Ovary (tissue), 9 donors: Measurements from ENCODE around the gene PAFAH1B1. TPM values are rescaled to one million over a fixed set of nuclear protein-coding genes. Genes with fewer than 3 reads are reported as not detected.

Source experiments
- DNase-seq, 5 donors: peaks; one replicate each; pipeline ENCODE4 v3.0.0-alpha.2; 2019 to 2020
- H3K27ac ChIP-seq, 2 donors: fragments of 200-600 bp; one replicate each; pipeline versions ENCODE4 v1.5.1 to v1.8.0; 2019 to 2022
- H3K27me3 ChIP-seq: fragments of 200-600 bp; one replicate; pipeline ENCODE4 v1.8.0; 2022
- H3K36me3 ChIP-seq: fragments of 200-600 bp; sonication (generic); one replicate; pipeline ENCODE4 v1.5.1; 2019
- H3K4me1 ChIP-seq: one replicate; pipeline ENCODE4 v1.8.1; 2013; ENCODE audit warnings: mild to moderate bottlenecking, moderate library complexity; ENCODE audit not compliant: insufficient read depth
- H3K4me3 ChIP-seq: fragments of 200-600 bp; sonication (generic); one replicate; pipeline ENCODE4 v1.5.1; 2017
- H3K9me3 ChIP-seq, 2 donors: fragments of 200-600 bp in 1 of 2; sonication (generic) in 1 of 2; one replicate each; pipeline versions ENCODE4 v1.5.1 to v1.8.1; 2013 to 2019; ENCODE audit warnings: mild to moderate bottlenecking in 1 of 2, moderate library complexity in 1 of 2
- CTCF ChIP-seq, 3 donors: fragments of 450-650 bp in 2 of 3; fragments of 200-600 bp in 1 of 3; IDR thresholded peaks; one replicate each; pipeline versions ENCODE4 v1.5.1 to v1.8.0; 2016 to 2022; ENCODE audit warnings: antibody characterized with exemption in 3 of 3, mild to moderate bottlenecking in 1 of 3
- EP300 ChIP-seq: sonication (generic); formaldehyde crosslinking; IDR thresholded peaks from one replicate; pipeline ENCODE4 v1.6.1; 2017; ENCODE audit warnings: antibody characterized with exemption
- POLR2A ChIP-seq: fragments of 450-650 bp; IDR thresholded peaks from one replicate; pipeline ENCODE4 v1.6.1; 2017; ENCODE audit warnings: antibody characterized with exemption, mild to moderate bottlenecking, moderate library complexity
- WGBS, 3 donors: extraction: QIAGEN DNeasy Blood & Tissue Kit in 1 of 3; methylation state at CpG; one replicate each; pipeline versions ENCODE4 v1.1.5 to v1.1.7; 2013 to 2017; 5-methylcytosine and 5-hydroxymethylcytosine counted together
- intact Hi-C, 4 donors: fragments of 100-400 bp; cut with DNase I; formaldehyde crosslinking; loops; one replicate each; pipeline versions ENCODE4 v1.11.0 to v1.15.1; 2022 to 2023
- polyA plus RNA-seq, 2 donors: library from polyadenylated mRNA; stranded (reverse); fragments of 200-250 nt in 1 of 2; fragments of 350-450 nt in 1 of 2; fragmentation: Illumina TruSeq in 1 of 2; extraction: RNeasy Lipid Tissue Mini Kit (QIAGEN cat#74804) in 1 of 2; gene quantifications; one replicate each; pipeline ENCODE4 v1.2.3, GENCODE V29; 2013 to 2014
- total RNA-seq, 7 donors: library from RNA; depleted of rRNA in 2 of 7; stranded (reverse); fragments of >200 nt in 2 of 7; fragmentation: NEBNext Ultra II Directional in 3 of 7; extraction: Animal tissue kit (Norgen Biotek cat#: 25700) in 3 of 7; gene quantifications; one replicate each; pipeline versions ENCODE4 v1.1.0 to v1.2.4, GENCODE V29; 2016 to 2023
- donor health status: DM: no; HTN: no; CAD: no; lungs with moderate emphysema.
- donor health status: DM: no; HTN: no; CAD: no.
- donor health status: Bipolar disorder and iron deficiency.
- donor health status: DM: yes; HTN: yes; CAD: no.
- donor health status: DM: no; HTN: no; CAD: no.
- donor health status: DM: yes; HTN: yes; CAD: no.

PAFAH1B1 gene
- total and polyA plus RNA-seq, 9 donors = 36.5 to 125 (median 99.0) TPM

DNA sequence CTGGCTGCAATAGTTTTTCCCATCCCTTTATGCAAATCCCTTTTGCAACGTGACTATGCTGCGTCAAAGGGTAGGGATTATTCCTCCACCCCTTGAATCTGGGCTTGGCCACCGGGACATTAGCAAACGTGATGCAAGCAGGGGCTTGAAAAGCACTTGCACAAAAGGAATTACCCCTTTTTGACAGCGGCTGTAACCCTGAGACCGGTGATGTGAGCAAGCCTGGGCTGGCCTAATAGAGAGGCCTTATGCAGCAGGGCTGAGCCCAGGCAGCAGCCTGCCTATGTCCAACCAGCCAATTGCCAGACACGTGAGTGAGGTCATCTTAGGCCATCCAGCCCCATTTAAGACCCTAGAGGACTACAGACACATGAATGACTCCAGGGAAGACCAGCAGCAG lies 30.4 kb upstream of the PAFAH1B1 start:
- intact Hi-C loops = no loop called here
- H3K4me1 ChIP-seq = no peaks in the 10 kb centered on the region
- H3K27ac ChIP-seq = no peak overlapping the region

DNA sequence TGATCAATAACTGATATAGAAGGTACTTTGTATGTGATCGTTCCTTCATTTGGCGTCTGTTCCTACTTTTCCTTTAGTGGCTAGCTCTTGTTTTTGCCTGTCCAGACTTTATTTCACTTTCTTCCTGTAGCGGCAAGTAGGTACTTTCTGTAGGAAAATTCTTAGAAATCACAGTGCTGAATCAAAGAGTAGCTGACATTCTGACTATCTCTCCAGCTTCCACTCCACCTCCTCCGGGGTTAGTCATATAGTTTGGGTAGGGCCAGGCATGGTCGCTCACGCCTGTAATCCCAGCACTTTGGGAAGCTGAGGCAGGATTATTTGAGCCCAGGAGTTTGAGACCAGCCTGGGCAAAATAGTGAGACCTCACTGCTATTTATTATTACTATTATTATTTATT lies 29.9 kb upstream of the PAFAH1B1 start:
- Histone ChIP-seq H3K4me3 (no peak overlapping the region), H3K27ac (no peak overlapping the region), H3K36me3 (no peaks in the 10 kb centered on the region), H3K27me3 (no peaks in the 10 kb centered on the region), H3K9me3 (no peaks in the 10 kb centered on the region), H3K4me1 (no peaks in the 10 kb centered on the region)
- intact Hi-C loops = no loop called here
- no peak for DNase-seq
- no peak for TF ChIP-seq EP300
- TF ChIP-seq CTCF (IDR thresholded peaks at IDR 0.05) = no peak
- TF ChIP-seq POLR2A = no peak
- WGBS, 3 donors = 86 to 92% (median 88%) methylated on average over 6 of the region's 6 CpGs

More for the DNA sequence above, 30.4 kb upstream of the PAFAH1B1 start:
- Histone ChIP-seq H3K4me3 (no peak overlapping the region), H3K36me3 (no peaks in the 10 kb centered on the region), H3K27me3 (no peaks in the 10 kb centered on the region), H3K9me3 (no peaks in the 10 kb centered on the region)
- TF ChIP-seq EP300 (no peak), CTCF (IDR thresholded peaks at IDR 0.05) (no peak), POLR2A (no peak)
- DNase-seq = no peak
- WGBS, 3 donors = 60 to 69% (median 65%) methylated on average over 7 of the region's 7 CpGs

GRCh38 chr17:2564877-2565276 lies 28.6 kb upstream of the PAFAH1B1 start:
- no peak overlapping the region for H3K27ac ChIP-seq
- H3K27me3 ChIP-seq = no peaks in the 10 kb centered on the region
- no peaks in the 10 kb centered on the region for H3K9me3 ChIP-seq
- TF ChIP-seq POLR2A (no peak), CTCF (IDR thresholded peaks at IDR 0.05) (no peak), EP300 (no peak)
- WGBS, 3 donors = 71 to 79% (median 77%) methylated on average over 5 of the region's 5 CpGs
- no peaks in the 10 kb centered on the region for H3K4me1 ChIP-seq
- H3K36me3 ChIP-seq = no peaks in the 10 kb centered on the region
- intact Hi-C loops = no loop called here
- no peak for DNase-seq
- H3K4me3 ChIP-seq = no peak overlapping the region

- TF ChIP-seq CTCF (IDR thresholded peaks at IDR 0.05) (no peak), POLR2A (no peak), EP300 (no peak)
- H3K4me3 ChIP-seq = no peak overlapping the region
- no peaks in the 10 kb centered on the region for H3K9me3 ChIP-seq
- no peak for DNase-seq
- H3K27ac ChIP-seq = no peak overlapping the region
- intact Hi-C loops = no loop called here
- H3K36me3 ChIP-seq = no peaks in the 10 kb centered on the region
- no peaks in the 10 kb centered on the region for H3K4me1 ChIP-seq
- 83 to 92% (median 89%) methylated on average over 3 of the region's 3 CpGs for WGBS, 3 donors
- H3K27me3 ChIP-seq = no peaks in the 10 kb centered on the region
These were observed 27.4 kb upstream of the PAFAH1B1 start for GRCh38 chr17:2566056-2566455.
